GM12891 (cell line): ENCODE results near the gene ABCG4.

Experiments used
- POLR2AphosphoS5 ChIP-seq: IDR thresholded peaks from 2 replicates; pipeline ENCODE4 v1.6.1; 2011; ENCODE audit warnings: low read depth, low read length, control low read depth
- POU2F2 ChIP-seq: IDR thresholded peaks from 2 replicates; pipeline ENCODE4 v1.6.1; 2011; ENCODE audit warnings: low read depth, mild to moderate bottlenecking, control low read depth, low read length, moderate library complexity

DNA sequence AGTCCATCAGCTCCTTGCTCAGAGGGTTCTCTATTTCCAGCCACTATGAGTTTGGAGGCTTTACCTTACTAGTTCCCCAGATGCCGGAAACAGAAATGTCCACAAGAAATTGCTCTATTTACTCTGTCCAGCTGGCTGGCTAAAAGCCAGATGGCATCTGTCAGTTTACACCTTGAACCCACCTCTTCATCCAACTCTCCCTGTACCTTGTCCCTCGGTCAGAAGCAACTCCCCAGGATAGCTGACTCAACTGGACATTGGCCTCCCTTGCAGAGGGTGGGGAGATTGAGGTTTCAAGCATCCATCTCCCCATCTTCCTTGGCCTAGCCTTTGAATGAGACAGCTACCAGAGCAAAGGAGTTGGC is 40.0 kb upstream of the ABCG4 start:
- TF ChIP-seq POU2F2, result no peak
- TF ChIP-seq POLR2AphosphoS5, result no peak
